Uterus (tissue), 4 donors: ENCODE measurements around the gene HAUS2. TPM values are rescaled to one million over a fixed set of nuclear protein-coding genes. Genes with fewer than 3 reads are reported as not detected.

Experiments used
- DNase-seq, 2 donors: peaks; one replicate each; pipeline ENCODE4 v3.0.0-alpha.2; 2019 to 2020
- H3K27ac ChIP-seq, 2 donors: fragments of 200-600 bp; sonication (generic); 1 replicate in 1 of 2; 2 replicates in 1 of 2; pipeline ENCODE4 v1.5.1; 2016 to 2018
- H3K27me3 ChIP-seq, 2 donors: fragments of 200-600 bp; sonication (generic); one replicate each; pipeline ENCODE4 v1.5.1; 2018 to 2019; ENCODE audit warnings: control low read depth in 1 of 2
- H3K36me3 ChIP-seq, 2 donors: fragments of 200-600 bp; sonication (generic); one replicate each; pipeline ENCODE4 v1.5.1; 2019; ENCODE audit warnings: control low read depth in 1 of 2
- H3K4me1 ChIP-seq, 2 donors: fragments of 200-600 bp; sonication (generic); one replicate each; pipeline ENCODE4 v1.5.1; 2018 to 2019; ENCODE audit warnings: control low read depth in 1 of 2
- H3K4me3 ChIP-seq, 2 donors: fragments of 200-600 bp; sonication (generic); 1 replicate in 1 of 2; 2 replicates in 1 of 2; pipeline ENCODE4 v1.5.1; 2018 to 2019; ENCODE audit warnings: mild to moderate bottlenecking in 1 of 2
- H3K9me3 ChIP-seq, 2 donors: fragments of 200-600 bp; sonication (generic); one replicate each; pipeline ENCODE4 v1.5.1; 2019; ENCODE audit warnings: control low read depth in 1 of 2
- CTCF ChIP-seq, 4 experiments: fragments of 200-600 bp in 2 of 4; fragments of 450-650 bp in 2 of 4; sonication (generic) in 2 of 4; IDR thresholded peaks; one replicate each; pipeline ENCODE4 v1.5.1; 2016 to 2019; ENCODE audit warnings: antibody characterized with exemption in 4 of 4, mild to moderate bottlenecking in 2 of 4, moderate library complexity in 1 of 4
- POLR2A ChIP-seq, 2 donors: fragments of 450-650 bp; IDR thresholded peaks; one replicate each; pipeline ENCODE4 v1.6.1; 2016; ENCODE audit warnings: antibody characterized with exemption in 2 of 2, mild to moderate bottlenecking in 1 of 2, moderate library complexity in 1 of 2
- intact Hi-C: fragments of 100-400 bp; cut with DNase I; formaldehyde crosslinking; loops from one replicate; pipeline ENCODE4 v1.15.1; 2023; ENCODE audit warnings: low total_unique reads
- total RNA-seq, 4 donors: library from RNA; depleted of rRNA in 3 of 4; stranded (reverse); fragments of >200 nt in 3 of 4; gene quantifications; one replicate each; pipeline versions ENCODE4 v1.1.0 to v1.2.4, GENCODE V29; 2014 to 2023
- donor health status: DM: yes; HTN: yes; CAD: no.

Gene HAUS2
- total RNA-seq, 4 donors from 2014 or later: 3.5 to 28.1 (median 14.6) TPM

DNA sequence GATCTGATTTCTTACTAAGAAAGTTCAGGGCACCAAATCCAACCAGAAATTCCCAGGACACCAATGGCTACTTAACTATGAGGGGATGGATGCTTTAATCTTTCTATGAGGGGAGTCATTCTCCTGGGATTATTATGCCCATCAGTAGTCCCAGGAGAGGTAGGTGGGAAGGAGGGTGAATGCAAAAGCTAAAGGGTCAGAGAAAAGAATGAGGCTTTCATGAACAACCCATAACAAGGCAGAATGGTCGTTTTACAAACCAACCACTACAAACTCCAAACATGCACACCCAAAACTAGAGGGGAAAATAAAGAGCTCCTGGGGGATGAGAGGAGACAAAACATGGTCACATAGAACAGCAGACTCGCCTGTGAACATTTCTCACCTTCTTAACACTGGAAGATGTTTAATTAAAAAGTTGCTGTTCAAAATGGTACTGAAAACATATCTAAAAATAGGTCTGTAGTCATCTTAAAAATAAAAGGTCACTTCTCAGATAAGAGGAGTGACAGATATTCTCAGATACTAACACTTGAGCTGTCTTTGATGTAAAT, 30.4 kb downstream of the HAUS2 start:
- DNase-seq: no peak
- TF ChIP-seq CTCF (IDR thresholded peaks at IDR 0.05) (no peak), POLR2A (IDR thresholded peaks at IDR 0.05) (no peak)
- H3K4me3 ChIP-seq: no peak overlapping the region
- no peaks in the 10 kb centered on the region for H3K9me3 ChIP-seq
- no peaks in the 10 kb centered on the region for H3K36me3 ChIP-seq
- intact Hi-C loops: no loop called here
- H3K27me3 ChIP-seq: no peaks in the 10 kb centered on the region
- H3K27ac ChIP-seq: no peak overlapping the region
- H3K4me1 ChIP-seq: peaks cover 14 to 20% of the 10 kb centered on the region in 2 donors

DNA sequence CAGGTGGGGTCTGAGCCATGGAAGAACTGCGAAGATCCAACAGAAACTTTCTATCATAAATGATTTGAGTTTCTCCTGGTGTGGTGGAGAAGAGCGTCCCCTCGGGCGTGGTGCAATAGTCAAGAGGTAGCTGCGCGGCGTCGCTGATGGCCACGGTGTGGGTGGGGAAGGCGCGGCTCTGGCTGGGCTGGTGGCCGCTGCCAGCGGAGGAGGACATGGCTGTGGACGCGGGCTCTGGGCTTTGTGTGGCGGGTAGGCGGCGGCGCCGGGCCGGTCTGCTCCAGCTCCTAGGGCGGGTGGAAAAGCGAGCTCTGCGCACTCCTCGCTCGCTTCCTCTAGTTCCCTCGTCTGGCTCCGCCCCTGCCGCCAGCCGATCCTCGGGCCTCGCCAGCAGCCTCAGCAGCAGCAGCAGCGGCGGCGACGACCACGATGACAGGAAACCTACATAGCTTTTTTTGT, 32.7 kb downstream of the HAUS2 start:
- Histone ChIP-seq H3K4me1 (peaks cover 14 to 29% of the 10 kb centered on the region in 2 donors), H3K9me3 (no peaks in the 10 kb centered on the region), H3K27me3 (no peaks in the 10 kb centered on the region), H3K4me3 (peak overlapping the region; percentile 32 to 51), H3K27ac (peak overlapping the region; percentile 77 to 83), H3K36me3 (no peaks in the 10 kb centered on the region)
- DNase-seq: peak; percentile 81 to 85
- intact Hi-C loops: no loop called here
- TF ChIP-seq POLR2A (IDR thresholded peaks at IDR 0.05): peak; percentile 36 to 58
- TF ChIP-seq CTCF (IDR thresholded peaks at IDR 0.05): peak in 1 of 4 experiments; percentile 4

GRCh38 chr15:42582569-42583375, 34.1 kb downstream of the HAUS2 start:
- Histone ChIP-seq H3K36me3 (no peaks in the 10 kb centered on the region), H3K9me3 (no peaks in the 10 kb centered on the region), H3K4me3 (no peak overlapping the region), H3K4me1 (peaks cover 14 to 29% of the 10 kb centered on the region in 2 donors), H3K27me3 (no peaks in the 10 kb centered on the region), H3K27ac (peak overlapping the region; percentile 49 to 83)
- intact Hi-C loops: no loop called here
- DNase-seq: no peak
- TF ChIP-seq POLR2A (IDR thresholded peaks at IDR 0.05) (no peak), CTCF (IDR thresholded peaks at IDR 0.05) (no peak)

- H3K4me3 ChIP-seq: no peak overlapping the region
- intact Hi-C loops: no loop called here
These were observed 35.6 kb downstream of the HAUS2 start for GRCh38 chr15:42584031-42584765.

More at GRCh38 chr15:42584031-42584765, 35.6 kb downstream of the HAUS2 start:
- no peaks in the 10 kb centered on the region for H3K36me3 ChIP-seq
- no peaks in the 10 kb centered on the region for H3K9me3 ChIP-seq
- H3K27me3 ChIP-seq: no peaks in the 10 kb centered on the region
- peaks cover 14 to 23% of the 10 kb centered on the region in 2 donors for H3K4me1 ChIP-seq
- H3K27ac ChIP-seq: peak overlapping the region; percentile 49 to 83
- no peak for DNase-seq
- TF ChIP-seq POLR2A (IDR thresholded peaks at IDR 0.05) (no peak), CTCF (IDR thresholded peaks at IDR 0.05) (no peak)
